Central memory CD4-positive, alpha-beta T cell (primary cell): ENCODE data around the gene MRPL27.

ENCODE experiments used
- DNase-seq: peaks from one replicate; pipeline ENCODE4 v3.0.0; 2022

MRPL27 gene

DNA sequence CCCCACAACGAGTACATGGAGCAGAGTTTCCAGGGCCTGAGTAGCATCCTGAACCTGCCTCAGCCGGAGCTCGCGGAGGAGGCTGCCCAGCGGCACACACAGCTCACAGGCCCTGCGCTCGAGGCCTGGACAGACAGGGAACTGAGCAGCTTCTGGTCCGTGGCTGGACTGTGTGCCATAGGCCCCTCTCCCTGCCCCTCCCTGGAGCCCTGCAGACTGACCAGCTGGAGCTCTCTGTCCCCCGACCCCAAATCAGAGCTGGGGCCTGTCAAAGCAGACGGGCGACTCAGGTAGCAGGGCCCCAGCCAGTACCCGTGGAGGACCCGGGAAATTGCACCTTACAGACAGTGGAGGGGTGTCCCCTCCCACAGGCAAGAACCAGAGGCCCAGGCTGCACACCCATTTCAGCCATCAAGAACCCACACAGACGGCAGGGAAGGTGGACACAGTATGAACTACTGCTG is 13.0 kb downstream of the MRPL27 start:
- DNase-seq: no peak

DNA sequence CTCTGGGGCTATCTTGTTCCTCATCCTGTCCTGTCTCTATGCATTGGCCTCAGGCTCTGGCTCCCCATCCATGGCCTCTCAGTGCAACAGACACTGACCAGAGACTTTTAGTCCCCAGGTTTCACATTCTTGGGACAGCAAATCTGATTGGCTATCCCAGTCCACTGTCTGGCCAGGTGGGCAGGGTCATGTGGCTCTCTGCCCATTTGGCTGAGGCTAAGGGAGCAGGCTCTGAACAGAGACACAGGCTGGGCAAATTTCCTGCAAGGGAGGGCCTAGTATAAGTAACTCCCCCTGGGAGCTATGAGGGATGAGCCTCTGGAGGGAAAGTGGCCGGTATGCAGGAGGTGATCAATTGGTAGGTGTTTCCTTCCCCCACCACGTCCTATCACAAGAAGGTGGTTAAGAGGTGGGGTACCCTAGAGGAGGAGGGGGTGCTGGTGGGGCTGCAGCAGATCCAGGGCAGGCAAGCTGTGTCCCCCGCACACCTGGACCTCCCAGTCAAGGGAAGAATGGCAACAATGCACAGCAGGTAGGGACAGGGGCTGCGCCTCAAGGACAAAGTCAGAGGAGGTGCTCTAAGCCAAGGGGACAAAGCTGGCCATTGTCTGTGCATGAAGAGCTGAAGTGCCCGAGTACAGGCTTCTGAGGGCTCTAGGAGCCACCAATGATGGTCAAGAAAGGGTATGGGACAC is 13.8 kb downstream of the MRPL27 start:
- no peak for DNase-seq

DNA sequence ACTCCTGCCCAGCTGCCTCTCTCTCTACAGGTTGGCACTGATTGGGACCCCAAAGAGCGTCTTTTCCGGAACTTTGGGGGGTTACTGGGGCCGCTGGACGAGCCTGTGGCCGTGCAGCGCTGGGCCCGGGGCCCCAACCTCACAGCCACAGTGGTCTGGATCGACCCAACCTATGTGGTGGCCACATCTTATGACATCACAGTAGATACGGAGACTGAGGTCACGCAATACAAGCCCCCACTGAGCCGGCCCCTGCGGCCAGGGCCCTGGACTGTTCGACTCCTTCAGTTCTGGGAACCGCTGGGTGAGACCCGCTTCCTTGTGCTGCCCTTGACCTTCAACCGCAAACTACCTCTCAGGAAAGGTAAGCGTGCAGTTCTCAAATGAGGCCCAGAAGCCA is 14.8 kb downstream of the MRPL27 start:
- no peak for DNase-seq

GRCh38 chr17:50356892-50357510 is 16.0 kb downstream of the MRPL27 start:
- no peak for DNase-seq

GRCh38 chr17:50356418-50356817 is 16.6 kb downstream of the MRPL27 start:
- DNase-seq: no peak

DNA sequence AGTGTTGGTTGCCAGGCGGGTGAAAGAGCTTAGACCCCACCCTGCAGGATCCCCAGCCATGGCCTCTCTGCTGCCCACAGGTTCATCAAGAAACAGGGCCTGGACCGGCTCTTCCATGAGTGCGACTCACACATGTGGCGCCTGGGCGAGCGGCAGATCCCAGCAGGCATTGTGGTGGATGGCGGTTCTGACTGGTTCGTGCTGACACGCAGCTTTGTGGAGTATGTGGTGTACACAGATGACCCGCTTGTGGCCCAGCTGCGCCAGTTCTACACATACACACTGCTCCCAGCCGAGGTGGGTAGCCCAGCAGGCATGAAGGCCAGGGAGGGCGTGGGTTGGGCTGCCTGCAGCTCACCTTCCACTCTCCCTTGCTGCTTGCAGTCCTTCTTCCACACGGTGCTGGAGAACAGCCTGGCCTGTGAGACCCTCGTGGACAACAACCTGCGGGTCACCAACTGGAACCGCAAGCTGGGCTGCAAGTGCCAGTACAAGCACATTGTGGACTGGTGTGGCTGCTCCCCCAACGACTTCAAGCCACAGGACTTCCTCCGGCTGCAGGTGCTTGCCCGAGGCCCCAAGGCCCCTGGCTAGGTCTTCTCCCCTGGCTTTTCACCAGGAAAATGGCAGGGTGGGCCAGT is 17.2 kb downstream of the MRPL27 start:
- DNase-seq: no peak

GRCh38 chr17:50355336-50355700 is 17.7 kb downstream of the MRPL27 start:
- no peak for DNase-seq

DNA sequence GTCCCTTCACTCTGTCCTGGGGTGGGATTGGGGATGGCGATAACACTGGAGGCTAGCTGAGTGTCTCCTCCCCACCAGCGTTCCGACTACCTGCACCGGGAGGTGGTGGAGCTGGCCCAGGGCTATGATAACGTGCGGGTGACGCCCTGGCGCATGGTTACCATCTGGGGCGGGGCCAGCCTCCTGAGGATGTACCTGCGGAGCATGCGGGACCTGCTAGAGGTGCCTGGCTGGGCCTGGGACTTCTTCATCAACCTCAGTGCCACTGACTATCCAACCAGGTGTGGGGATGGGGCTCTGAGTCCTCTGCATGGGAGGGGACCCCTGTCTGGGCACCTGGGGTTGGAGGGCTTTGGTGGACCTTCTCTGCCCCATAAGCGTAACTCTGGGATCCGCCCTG is 18.2 kb downstream of the MRPL27 start:
- no peak for DNase-seq

GRCh38 chr17:50354198-50354597 is 18.8 kb downstream of the MRPL27 start:
- DNase-seq: no peak

DNA sequence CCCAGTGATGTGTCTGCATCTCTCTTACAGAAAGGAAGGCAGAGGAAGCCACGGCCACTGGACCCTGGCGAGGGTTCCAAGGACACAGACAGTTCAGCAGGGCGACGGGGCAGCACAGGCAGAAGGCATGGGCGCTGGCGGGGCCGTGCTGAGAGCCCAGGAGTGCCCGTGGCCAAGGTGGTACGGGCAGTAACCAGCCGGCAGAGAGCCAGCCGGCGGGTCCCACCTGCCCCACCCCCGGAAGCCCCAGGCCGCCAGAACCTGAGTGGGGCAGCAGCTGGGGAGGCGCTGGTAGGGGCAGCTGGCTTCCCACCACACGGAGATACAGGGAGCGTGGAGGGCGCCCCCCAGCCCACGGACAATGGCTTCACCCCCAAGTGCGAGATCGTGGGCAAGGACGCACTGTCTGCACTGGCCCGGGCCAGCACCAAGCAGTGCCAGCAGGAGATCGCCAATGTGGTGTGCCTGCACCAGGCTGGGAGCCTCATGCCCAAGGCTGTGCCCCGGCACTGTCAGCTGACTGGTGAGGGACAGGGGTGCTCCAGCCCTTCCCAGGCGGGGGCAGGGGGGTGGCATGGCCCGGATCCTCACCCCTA is 19.3 kb downstream of the MRPL27 start:
- DNase-seq: no peak

GRCh38 chr17:50352693-50353599 is 20.0 kb downstream of the MRPL27 start:
- DNase-seq: no peak

- DNase-seq: no peak
These were observed 20.8 kb downstream of the MRPL27 start for GRCh38 chr17:50352072-50352692.

DNA sequence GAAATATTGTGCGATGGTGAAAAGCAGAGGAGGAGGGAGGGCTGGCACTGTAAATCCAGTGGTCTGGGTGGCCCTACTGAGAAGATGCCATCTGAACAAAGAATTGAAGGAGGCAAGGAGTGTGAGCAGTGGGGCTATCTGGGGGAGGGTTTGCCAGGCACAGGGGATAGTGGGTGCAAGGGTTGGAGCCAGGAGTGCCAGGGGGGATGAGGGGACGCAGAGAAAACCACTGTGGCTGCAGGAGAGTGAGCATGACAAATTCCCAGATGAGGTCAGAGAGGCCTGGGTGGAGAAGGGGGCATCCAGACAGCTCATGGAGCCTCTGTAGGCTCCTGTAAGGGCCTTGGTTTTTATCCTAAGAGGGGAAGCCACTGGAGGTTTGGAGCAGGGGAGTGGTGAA is 22.3 kb downstream of the MRPL27 start:
- no peak for DNase-seq

GRCh38 chr17:50349243-50349600 is 23.8 kb downstream of the MRPL27 start:
- DNase-seq: no peak

DNA sequence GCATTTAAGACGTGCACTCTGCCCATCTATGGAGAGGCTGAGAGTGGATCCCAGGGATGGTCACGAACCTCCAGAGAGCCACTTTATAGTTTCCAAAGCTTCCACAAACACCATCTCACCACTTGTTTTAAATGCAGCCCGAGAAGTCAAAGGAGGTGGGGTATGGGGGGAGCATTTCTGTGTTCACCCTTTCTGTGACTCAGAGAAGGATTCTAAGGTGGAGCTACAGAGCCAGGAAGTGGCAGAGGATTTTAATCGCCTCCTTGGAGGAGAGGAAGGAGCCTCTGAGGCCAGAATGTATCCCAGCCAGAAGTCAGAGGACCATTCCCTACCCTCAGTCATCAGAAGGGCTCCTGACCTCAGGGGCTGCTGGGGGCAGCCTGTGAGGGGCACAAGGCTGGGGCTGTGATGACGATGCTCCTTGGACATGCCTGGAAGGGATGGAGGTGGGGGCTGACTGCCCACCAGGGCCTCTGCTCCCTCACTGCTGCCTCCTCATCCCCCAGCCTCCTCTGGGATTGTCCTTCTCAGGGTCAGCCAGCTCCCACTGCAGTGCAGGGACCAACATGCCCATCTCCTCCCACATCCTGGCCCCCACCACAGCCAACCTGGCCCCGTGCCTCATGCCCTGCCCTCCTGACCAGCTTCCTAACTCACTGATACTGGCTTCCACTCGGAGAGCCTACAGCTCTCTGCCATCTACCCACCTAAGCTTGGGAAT is 24.3 kb downstream of the MRPL27 start:
- no peak for DNase-seq

- DNase-seq: no peak
These were observed 25.1 kb downstream of the MRPL27 start for GRCh38 chr17:50347894-50348291.

GRCh38 chr17:50347117-50347893 is 25.7 kb downstream of the MRPL27 start:
- no peak for DNase-seq

DNA sequence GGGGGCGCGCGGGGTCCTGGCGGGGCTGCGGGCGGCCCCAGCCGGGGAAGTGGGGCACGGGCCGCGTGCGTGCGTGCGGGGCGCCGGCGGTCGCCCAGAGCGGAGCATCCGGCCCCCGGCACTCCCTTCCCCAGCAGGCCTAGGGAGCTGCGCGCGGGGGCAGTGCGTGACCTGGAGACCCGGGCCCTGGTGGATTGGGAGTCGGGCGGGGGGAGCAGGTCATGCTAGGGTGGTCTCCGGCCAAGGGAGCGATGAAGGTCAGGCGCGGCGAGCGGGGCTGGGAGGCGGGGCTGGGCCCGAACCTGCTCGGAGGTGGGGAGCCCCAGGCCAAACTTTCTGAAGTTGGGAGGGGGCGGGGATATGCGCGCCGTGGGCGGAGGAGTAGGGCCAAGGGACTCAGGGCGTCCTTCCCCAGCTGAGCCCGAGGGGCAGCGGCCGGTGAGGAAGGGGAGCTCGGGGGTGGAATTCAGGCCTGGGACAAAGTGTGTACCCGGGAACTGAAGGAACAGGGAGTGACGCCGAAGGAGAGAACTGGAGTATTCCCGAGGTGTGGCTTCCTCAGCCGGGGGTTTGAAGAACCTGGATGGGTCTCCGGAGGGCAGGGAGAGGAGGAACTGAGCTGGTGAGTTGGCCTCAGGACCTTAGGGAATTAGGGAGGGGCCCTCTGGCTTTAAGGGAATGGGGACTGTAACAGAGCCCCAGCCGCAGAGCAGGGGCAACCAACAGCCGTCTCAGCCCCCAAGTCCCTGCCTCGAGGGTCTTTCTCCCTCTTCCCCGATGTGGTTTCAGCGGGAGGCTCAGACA is 26.5 kb downstream of the MRPL27 start:
- DNase-seq: no peak

- DNase-seq: peak; percentile 92
These were observed 27.3 kb downstream of the MRPL27 start, which contains the start of gene XYLT2 for GRCh38 chr17:50345432-50346312. XYLT2 (plus strand) TSS chr17:50346126; CDS start chr17:50346141, 15 bp downstream.
